GM12878 (cell line): ENCODE measurements around the gene ARID5B. TPM values are rescaled to one million over a fixed set of nuclear protein-coding genes. Genes with fewer than 3 reads are reported as not detected.

Source experiments
- ATAC-seq: fragments of 200-7000 bp; cut with Tn5 transposase; 3 replicates; pipeline ENCODE4 v1.9.1; 2020; ENCODE audit warnings: mild to moderate bottlenecking, moderate library complexity
- BruUV-seq: library from RNA; stranded (reverse); fragments of 400-500 nt; replicated peaks from 2 replicates; lab custom pipeline; 2021; lab: Mats Ljungman, UMichigan
- CTCF ChIA-PET: fragments of 300-600 bp; sonication (Branson Sonifier 250); formaldehyde crosslinking; extraction: SDS; loops from one replicate; lab custom pipeline; 2021; ENCODE audit warnings: inconsistent platforms; lab: Yijun Ruan, JAX
- POLR2A ChIA-PET: fragments of 350-600 bp; formaldehyde crosslinking; extraction: SDS; loops from one replicate; lab custom pipeline; 2021; ENCODE audit warnings: inconsistent platforms; lab: Charles Lee
- RAD21 ChIA-PET: fragments of 300-600 bp; sonication (Branson Sonifier 250); formaldehyde crosslinking; loops from one replicate; lab custom pipeline; 2023; ENCODE audit warnings: antibody characterized with exemption; ENCODE audit not compliant: unreplicated experiment; lab: Charles Lee
- SMC1A ChIA-PET: fragments of 300-600 bp; sonication (Branson Sonifier 250); formaldehyde crosslinking; loops from one replicate; lab custom pipeline; 2023; ENCODE audit not compliant: unreplicated experiment, uncharacterized antibody; lab: Charles Lee
- DNase-seq: peaks from one replicate; pipeline ENCODE4 v3.0.0-alpha.2; 2011; ENCODE audit warnings: low read depth, low spot score
- FAIRE-seq: peaks from 3 replicates; lab custom pipeline; 2011; peaks lifted over from hg19 to GRCh38; lab: Jason Lieb, UNC
- H2AFZ ChIP-seq: 2 replicates; pipeline ENCODE4 v1.6.0; 2011; ENCODE audit warnings: low read depth, low read length, control low read depth; ENCODE audit not compliant: control insufficient read depth
- H3K27ac ChIP-seq: 2 replicates; pipeline ENCODE4 v1.5.1; 2011; ENCODE audit warnings: control low read depth; ENCODE audit not compliant: control insufficient read depth, insufficient read depth
- H3K27me3 ChIP-seq, 2 experiments: replicated peaks in 1 of 2; 2 replicates each; pipeline versions ENCODE4 v1.6.0 to v1.6.1; 2011; ENCODE audit warnings: low read length in 1 of 2; ENCODE audit not compliant: control insufficient read depth in 2 of 2, insufficient read depth in 2 of 2
- H3K36me3 ChIP-seq, 2 experiments: 2 replicates each; pipeline ENCODE4 v1.5.1; 2011; ENCODE audit warnings: low read length in 1 of 2; ENCODE audit not compliant: control insufficient read depth in 2 of 2, insufficient read depth in 2 of 2
- H3K4me1 ChIP-seq: 2 replicates; pipeline ENCODE4 v1.6.1; 2011; ENCODE audit warnings: mild to moderate bottlenecking, low read length, moderate library complexity, mixed read lengths; ENCODE audit not compliant: control insufficient read depth, insufficient read depth
- H3K4me2 ChIP-seq: 2 replicates; pipeline ENCODE4 v1.6.0; 2011; ENCODE audit warnings: control low read depth; ENCODE audit not compliant: control insufficient read depth, insufficient read depth
- H3K4me3 ChIP-seq: fragments of 200-600 bp; sonication (generic); 2 replicates; pipeline ENCODE4 v1.5.1; 2016
- H3K79me2 ChIP-seq: 2 replicates; pipeline ENCODE4 v1.6.0; 2011; ENCODE audit warnings: low read length; ENCODE audit not compliant: control insufficient read depth, insufficient read depth
- H3K9ac ChIP-seq: 2 replicates; pipeline ENCODE4 v1.8.0; 2011; ENCODE audit warnings: low read length, control low read depth, mixed read lengths; ENCODE audit not compliant: control insufficient read depth, insufficient read depth
- H3K9me3 ChIP-seq: replicated peaks from 3 replicates; pipeline ENCODE4 v1.5.1; 2011; ENCODE audit warnings: mild to moderate bottlenecking, low read length; ENCODE audit not compliant: control insufficient read depth, insufficient read depth
- H4K20me1 ChIP-seq: 2 replicates; pipeline ENCODE4 v1.6.0; 2011; ENCODE audit not compliant: control insufficient read depth, insufficient read depth
- CHD4 ChIP-seq: fragments of 200-600 bp; sonication (generic); IDR thresholded peaks from 2 replicates; pipeline ENCODE4 v1.6.1; 2016; ENCODE audit warnings: mild to moderate bottlenecking
- KDM1A ChIP-seq: fragments of 200-600 bp; sonication (generic); IDR thresholded peaks from 2 replicates; pipeline ENCODE4 v1.6.1; 2016; ENCODE audit warnings: borderline replicate concordance
- MTA3 ChIP-seq: IDR thresholded peaks from 2 replicates; pipeline ENCODE4 v1.6.1; 2012; ENCODE audit warnings: low read length, inconsistent platforms, borderline replicate concordance
- POU2F2 ChIP-seq: IDR thresholded peaks from 3 replicates; pipeline ENCODE4 v1.6.1; 2011; ENCODE audit warnings: low read depth, mild to moderate bottlenecking, low read length, borderline replicate concordance
- RAD21 ChIP-seq: IDR thresholded peaks from 2 replicates; pipeline ENCODE4 v1.6.1; 2011; ENCODE audit warnings: mild to moderate bottlenecking, low read depth, low read length, moderate library complexity; ENCODE audit not compliant: insufficient read depth
- RB1 ChIP-seq: fragments of 450-650 bp; formaldehyde crosslinking; IDR thresholded peaks from 2 replicates; pipeline ENCODE4 v1.6.1; 2017; ENCODE audit warnings: mild to moderate bottlenecking, borderline replicate concordance
- RELA ChIP-seq: fragments of 450-650 bp; IDR thresholded peaks from 2 replicates; pipeline ENCODE4 v1.8.0; 2014; ENCODE audit warnings: borderline replicate concordance; ENCODE audit not compliant: partially characterized antibody
- WGBS: methylation state at CpG from one replicate; pipeline ENCODE4 v1.1.6; 2016; ENCODE audit warnings: low lambda C conversion rate; ENCODE audit not compliant: insufficient replicate concordance, insufficient coverage; ENCODE audit errors: missing lambda C conversion rate; 5-methylcytosine and 5-hydroxymethylcytosine counted together
- in situ Hi-C: fragments of 300-500 bp; cut with MboI; formaldehyde crosslinking; loops from 9 replicates; pipeline ENCODE4 v1.14.3; 2018; ENCODE audit warnings: mixed read lengths
- intact Hi-C: fragments of 100-400 bp; cut with micrococcal nuclease; formaldehyde crosslinking; loops from one replicate; pipeline ENCODE4 v1.14.2; 2022; ENCODE audit not compliant: unreplicated experiment
- polyA plus RNA-seq, 11 experiments: library from polyadenylated mRNA; depleted of rRNA in 4 of 11; unstranded in 6 of 11; stranded (reverse) in 5 of 11; fragments of >200 nt; fragmentation: Nextera tagmentation in 4 of 11; fragmentation: Illumina TruSeq in 1 of 11; extraction: Ambion mirVana in 4 of 11; extraction: Trizol in 1 of 11; gene quantifications; 1 replicate in 1 of 11; 2 replicates in 10 of 11; pipeline versions ENCODE4 v1.2.1 to v1.2.3, GENCODE V29; 2011 to 2016; ENCODE audit warnings: inconsistent platforms in 2 of 11, missing spikeins in 2 of 11, low read depth in 1 of 11
- total RNA-seq, 4 experiments: library from RNA; depleted of rRNA in 3 of 4; stranded (reverse); fragments of >200 nt in 3 of 4; fragmentation: Illumina TruSeq in 1 of 4; extraction: Trizol in 1 of 4; gene quantifications; 2 replicates each; pipeline versions ENCODE4 v1.2.1 to v1.2.3, GENCODE V29; 2013 to 2021
- TF ChIP-seq, protein P1 (sequence below): IDR thresholded peaks from 2 replicates; pipeline ENCODE4 v1.6.1; 2012; ENCODE audit warnings: low read depth, low read length, improper control_type of control experiment
- TF ChIP-seq, protein P2 (sequence below): fragments of 450-650 bp; IDR thresholded peaks from 2 replicates; pipeline ENCODE4 v1.6.1; 2016; ENCODE audit warnings: mild to moderate bottlenecking, moderate library complexity, borderline replicate concordance
- TF ChIP-seq, protein P3 (sequence below): IDR thresholded peaks from 2 replicates; pipeline ENCODE4 v1.6.1; 2011; ENCODE audit warnings: low read depth, mild to moderate bottlenecking, low read length, moderate library complexity, borderline replicate concordance; ENCODE audit errors: extremely low read depth
- TF ChIP-seq, protein P4 (sequence below): fragments of 450-650 bp; formaldehyde crosslinking; IDR thresholded peaks from 2 replicates; pipeline ENCODE4 v1.4.0; 2020; ENCODE audit warnings: mild to moderate bottlenecking, moderate library complexity

The ARID5B gene
- total and polyA plus RNA-seq, 10 of the 15 experiments (the other 5 are each of a cell fraction or from before 2014, with no cell fraction given), result 2.7 to 8.5 (median 6.1) TPM

DNA sequence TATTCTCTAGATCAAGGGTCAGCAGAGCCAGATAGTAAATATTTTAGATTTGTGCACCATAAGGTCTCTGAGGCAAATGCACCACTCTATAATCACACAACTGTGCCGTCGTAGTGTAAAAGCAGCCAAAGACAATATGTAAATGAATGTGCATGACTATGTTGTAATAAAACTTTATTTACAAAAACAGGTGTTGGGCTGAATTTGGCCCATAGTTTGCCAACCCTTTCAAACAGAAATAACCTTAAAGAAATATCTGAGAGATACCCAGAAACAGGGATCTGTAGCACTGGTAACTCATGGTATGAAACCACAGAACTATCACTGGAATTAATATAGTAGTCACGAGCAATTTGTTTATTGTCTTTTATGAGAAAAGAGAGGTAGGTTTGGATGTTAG lies 86.0 kb downstream of the ARID5B start:
- DNase-seq (no peak), FAIRE-seq (no peak), ATAC-seq (peak; percentile 47)
- Histone ChIP-seq H3K79me2 (peaks cover 47% of the 10 kb centered on the region), H4K20me1 (no peaks in the 10 kb centered on the region), H3K9me3 (no peaks in the 10 kb centered on the region), H3K9ac (peak overlapping the region; percentile 49), H3K36me3 (no peaks in the 10 kb centered on the region; a peak in 1 of 4 replicates), H3K27me3 (no peaks in the 10 kb centered on the region), H3K27ac (peak overlapping the region; percentile 98), H3K4me3 (no peak overlapping the region), H3K4me2 (peak overlapping the region; percentile 77), H3K4me1 (peaks cover 44% of the 10 kb centered on the region), H2AFZ (no peak overlapping the region)
- peak; percentile 81 for TF ChIP-seq CHD4
- 0 out of 2 replicates have a peak, but pooled peaks have one; percentile 15 for TF ChIP-seq MTA3
- TF ChIP-seq RB1, result no peak
- TF ChIP-seq RAD21, result no peak
- peak; percentile 6 for TF ChIP-seq RELA
- TF ChIP-seq, protein P1, sequence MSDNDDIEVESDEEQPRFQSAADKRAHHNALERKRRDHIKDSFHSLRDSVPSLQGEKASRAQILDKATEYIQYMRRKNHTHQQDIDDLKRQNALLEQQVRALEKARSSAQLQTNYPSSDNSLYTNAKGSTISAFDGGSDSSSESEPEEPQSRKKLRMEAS, result no peak
- TF ChIP-seq, protein P2, sequence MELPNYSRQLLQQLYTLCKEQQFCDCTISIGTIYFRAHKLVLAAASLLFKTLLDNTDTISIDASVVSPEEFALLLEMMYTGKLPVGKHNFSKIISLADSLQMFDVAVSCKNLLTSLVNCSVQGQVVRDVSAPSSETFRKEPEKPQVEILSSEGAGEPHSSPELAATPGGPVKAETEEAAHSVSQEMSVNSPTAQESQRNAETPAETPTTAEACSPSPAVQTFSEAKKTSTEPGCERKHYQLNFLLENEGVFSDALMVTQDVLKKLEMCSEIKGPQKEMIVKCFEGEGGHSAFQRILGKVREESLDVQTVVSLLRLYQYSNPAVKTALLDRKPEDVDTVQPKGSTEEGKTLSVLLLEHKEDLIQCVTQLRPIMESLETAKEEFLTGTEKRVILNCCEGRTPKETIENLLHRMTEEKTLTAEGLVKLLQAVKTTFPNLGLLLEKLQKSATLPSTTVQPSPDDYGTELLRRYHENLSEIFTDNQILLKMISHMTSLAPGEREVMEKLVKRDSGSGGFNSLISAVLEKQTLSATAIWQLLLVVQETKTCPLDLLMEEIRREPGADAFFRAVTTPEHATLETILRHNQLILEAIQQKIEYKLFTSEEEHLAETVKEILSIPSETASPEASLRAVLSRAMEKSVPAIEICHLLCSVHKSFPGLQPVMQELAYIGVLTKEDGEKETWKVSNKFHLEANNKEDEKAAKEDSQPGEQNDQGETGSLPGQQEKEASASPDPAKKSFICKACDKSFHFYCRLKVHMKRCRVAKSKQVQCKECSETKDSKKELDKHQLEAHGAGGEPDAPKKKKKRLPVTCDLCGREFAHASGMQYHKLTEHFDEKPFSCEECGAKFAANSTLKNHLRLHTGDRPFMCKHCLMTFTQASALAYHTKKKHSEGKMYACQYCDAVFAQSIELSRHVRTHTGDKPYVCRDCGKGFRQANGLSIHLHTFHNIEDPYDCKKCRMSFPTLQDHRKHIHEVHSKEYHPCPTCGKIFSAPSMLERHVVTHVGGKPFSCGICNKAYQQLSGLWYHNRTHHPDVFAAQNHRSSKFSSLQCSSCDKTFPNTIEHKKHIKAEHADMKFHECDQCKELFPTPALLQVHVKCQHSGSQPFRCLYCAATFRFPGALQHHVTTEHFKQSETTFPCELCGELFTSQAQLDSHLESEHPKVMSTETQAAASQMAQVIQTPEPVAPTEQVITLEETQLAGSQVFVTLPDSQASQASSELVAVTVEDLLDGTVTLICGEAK, result peak; percentile 97
- TF ChIP-seq, protein P3, sequence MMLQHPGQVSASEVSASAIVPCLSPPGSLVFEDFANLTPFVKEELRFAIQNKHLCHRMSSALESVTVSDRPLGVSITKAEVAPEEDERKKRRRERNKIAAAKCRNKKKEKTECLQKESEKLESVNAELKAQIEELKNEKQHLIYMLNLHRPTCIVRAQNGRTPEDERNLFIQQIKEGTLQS, result 0 out of 2 replicates have a peak, but pooled peaks have one; percentile 25
- peak; percentile 54; the same call in 1 of the 3 replicates for TF ChIP-seq POU2F2
- TF ChIP-seq, protein P4, sequence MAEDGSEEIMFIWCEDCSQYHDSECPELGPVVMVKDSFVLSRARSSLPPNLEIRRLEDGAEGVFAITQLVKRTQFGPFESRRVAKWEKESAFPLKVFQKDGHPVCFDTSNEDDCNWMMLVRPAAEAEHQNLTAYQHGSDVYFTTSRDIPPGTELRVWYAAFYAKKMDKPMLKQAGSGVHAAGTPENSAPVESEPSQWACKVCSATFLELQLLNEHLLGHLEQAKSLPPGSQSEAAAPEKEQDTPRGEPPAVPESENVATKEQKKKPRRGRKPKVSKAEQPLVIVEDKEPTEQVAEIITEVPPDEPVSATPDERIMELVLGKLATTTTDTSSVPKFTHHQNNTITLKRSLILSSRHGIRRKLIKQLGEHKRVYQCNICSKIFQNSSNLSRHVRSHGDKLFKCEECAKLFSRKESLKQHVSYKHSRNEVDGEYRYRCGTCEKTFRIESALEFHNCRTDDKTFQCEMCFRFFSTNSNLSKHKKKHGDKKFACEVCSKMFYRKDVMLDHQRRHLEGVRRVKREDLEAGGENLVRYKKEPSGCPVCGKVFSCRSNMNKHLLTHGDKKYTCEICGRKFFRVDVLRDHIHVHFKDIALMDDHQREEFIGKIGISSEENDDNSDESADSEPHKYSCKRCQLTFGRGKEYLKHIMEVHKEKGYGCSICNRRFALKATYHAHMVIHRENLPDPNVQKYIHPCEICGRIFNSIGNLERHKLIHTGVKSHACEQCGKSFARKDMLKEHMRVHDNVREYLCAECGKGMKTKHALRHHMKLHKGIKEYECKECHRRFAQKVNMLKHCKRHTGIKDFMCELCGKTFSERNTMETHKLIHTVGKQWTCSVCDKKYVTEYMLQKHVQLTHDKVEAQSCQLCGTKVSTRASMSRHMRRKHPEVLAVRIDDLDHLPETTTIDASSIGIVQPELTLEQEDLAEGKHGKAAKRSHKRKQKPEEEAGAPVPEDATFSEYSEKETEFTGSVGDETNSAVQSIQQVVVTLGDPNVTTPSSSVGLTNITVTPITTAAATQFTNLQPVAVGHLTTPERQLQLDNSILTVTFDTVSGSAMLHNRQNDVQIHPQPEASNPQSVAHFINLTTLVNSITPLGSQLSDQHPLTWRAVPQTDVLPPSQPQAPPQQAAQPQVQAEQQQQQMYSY (CRISPR knock-in tag), result 0 out of 2 replicates have a peak, but pooled peaks have one; percentile 16
- no peak for TF ChIP-seq KDM1A
- intact Hi-C loops (loop anchor here (5.0 kb wide), 1 partner anchor 60 kb away; no protein-coding TSS in a partner anchor), in situ Hi-C loops (no loop called here)
- POLR2A ChIA-PET, result interaction anchor here (1.1 to 2.0 kb wide), 5 partner anchors 9 to 84 kb away, joined by 4 to 5 read pairs (median 4); no protein-coding TSS in a partner anchor
- 0% methylated on average over 3 of the region's 3 CpGs for WGBS
- SMC1A ChIA-PET, result interaction anchor here (0.9 to 3.7 kb wide), 15 partner anchors 9 to 95 kb away, joined by 3 to 25 read pairs (median 4); partner anchors contain the start of gene ARID5B
- CTCF ChIA-PET, result interaction anchor here (0.7 to 1.8 kb wide), 11 partner anchors 9 to 92 kb away, joined by 3 to 6 read pairs (median 4); partner anchors contain the start of gene ARID5B
- RAD21 ChIA-PET, result interaction anchor here (1.2 to 2.1 kb wide), 5 partner anchors 13 to 84 kb away, joined by 4 to 12 read pairs (median 7); no protein-coding TSS in a partner anchor
- BruUV-seq, result TSS peak; percentile 97
